ENCODE measurements around the gene CREBL2. TPM values are rescaled to one million over a fixed set of nuclear protein-coding genes. Genes with fewer than 3 reads are reported as not detected.
A peak's percentile ranks its signal among the peaks of the same experiment; 100 is the strongest.
"Not testable (repeated sequence)": the region's sequence is repeated elsewhere in the genome, so short reads cannot be mapped to it uniquely, and the experiment has no call there.

CREBL2 gene
- polyA plus RNA-seq (2012; ENCODE audit: insufficient read depth, insufficient read length, low read depth) = 4.8 TPM

DNA sequence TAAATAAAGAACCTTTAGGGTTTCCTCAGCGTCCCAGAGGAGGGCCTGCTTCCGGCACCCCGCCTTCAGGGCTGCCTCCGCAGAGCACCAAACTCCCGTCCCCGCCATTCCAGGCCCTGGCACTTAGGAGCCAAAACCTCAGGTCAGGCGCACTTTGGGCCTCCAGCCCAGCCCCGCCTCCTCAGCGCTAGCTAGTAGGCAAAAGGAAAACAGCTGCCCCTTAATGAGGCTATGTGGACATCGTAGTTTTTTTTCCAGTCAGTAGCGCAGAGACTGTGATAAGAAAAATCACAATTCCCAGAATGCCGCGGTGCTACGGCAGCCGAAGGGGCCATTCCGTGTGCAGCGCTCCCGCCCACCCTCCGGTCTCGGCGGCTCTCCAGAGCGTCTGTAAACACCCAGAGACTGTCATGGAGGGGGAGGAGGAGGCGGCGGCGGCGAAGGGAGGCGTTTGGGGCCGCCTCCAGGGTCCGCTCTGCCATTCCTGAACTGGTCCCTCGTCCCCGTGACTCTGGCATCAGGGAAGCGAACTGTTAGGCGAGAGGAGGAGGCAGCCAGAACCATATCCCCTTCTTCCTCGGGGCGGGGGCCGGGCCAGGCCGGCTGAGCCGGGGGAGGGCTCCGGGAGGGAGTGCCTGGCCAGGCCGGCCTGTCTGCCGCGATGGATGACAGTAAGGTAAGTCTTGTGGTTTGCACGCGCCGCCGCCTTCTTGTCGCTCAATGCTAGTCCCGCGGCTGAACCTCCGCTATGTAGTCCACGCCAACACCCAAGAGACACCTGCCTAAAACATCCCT lies at the start of gene CREBL2:
Gene CREBL2, plus strand, starts transcription at position 365 of the 795 bp plus-strand sequence. Its CDS starts 297 bp downstream, at position 662.
- no peaks in the 10 kb centered on the region for H3K9me3 ChIP-seq
- H3K36me3 ChIP-seq = no peaks in the 10 kb centered on the region
- no peaks in the 10 kb centered on the region for H3K27me3 ChIP-seq
- no peaks in the 10 kb centered on the region; the same call in 1 of the 2 replicates for H3K4me1 ChIP-seq
- DNase-seq = peak; percentile 94
- H3K4me3 ChIP-seq (ENCODE audit: low read depth, low read length) = peak within 1 kb of the TSS; percentile 90
- 0 out of 2 replicates have a peak, but pooled peaks have one; percentile 4 for TF ChIP-seq CTCF (IDR thresholded peaks at IDR 0.05; ENCODE audit: low read depth, low read length)

DNA sequence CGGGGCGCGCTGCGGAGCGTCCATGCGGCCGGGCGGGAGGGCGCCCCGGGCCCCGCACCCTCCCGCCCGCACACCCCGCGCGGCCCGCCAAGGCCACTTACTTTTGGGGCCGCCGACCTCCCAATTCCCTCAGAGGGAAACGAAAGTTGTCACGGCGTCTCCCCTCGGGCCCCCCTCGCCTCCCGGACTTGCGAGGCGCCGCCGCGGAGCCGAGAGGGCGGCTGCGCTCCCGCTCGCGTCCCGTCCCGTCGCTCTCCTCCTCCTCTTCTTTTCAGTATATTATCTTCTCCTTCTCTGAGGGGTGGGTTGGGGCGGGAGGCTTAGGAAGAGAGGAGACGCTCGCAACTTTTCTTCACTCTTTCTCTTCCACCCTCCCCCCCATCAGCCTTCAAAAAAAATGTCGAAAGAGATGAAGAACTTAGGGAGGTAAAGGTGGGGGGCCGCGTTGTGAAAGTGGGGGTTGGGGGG lies 49.6 kb upstream of the CREBL2 start:
- Histone ChIP-seq H3K36me3 (peaks cover 4% of the 10 kb centered on the region; the same call in 1 of the 2 replicates), H3K27me3 (no peaks in the 10 kb centered on the region), H3K4me3 (ENCODE audit: low read depth, low read length) (peak overlapping the region; percentile 94), H3K4me1 (peaks cover 10% of the 10 kb centered on the region; the same call in 1 of the 2 replicates), H3K9me3 (peaks cover 1% of the 10 kb centered on the region; the same call in 1 of the 2 replicates)
- DNase-seq = peak; percentile 30
- no peak for TF ChIP-seq CTCF (IDR thresholded peaks at IDR 0.05; ENCODE audit: low read depth, low read length)

DNA sequence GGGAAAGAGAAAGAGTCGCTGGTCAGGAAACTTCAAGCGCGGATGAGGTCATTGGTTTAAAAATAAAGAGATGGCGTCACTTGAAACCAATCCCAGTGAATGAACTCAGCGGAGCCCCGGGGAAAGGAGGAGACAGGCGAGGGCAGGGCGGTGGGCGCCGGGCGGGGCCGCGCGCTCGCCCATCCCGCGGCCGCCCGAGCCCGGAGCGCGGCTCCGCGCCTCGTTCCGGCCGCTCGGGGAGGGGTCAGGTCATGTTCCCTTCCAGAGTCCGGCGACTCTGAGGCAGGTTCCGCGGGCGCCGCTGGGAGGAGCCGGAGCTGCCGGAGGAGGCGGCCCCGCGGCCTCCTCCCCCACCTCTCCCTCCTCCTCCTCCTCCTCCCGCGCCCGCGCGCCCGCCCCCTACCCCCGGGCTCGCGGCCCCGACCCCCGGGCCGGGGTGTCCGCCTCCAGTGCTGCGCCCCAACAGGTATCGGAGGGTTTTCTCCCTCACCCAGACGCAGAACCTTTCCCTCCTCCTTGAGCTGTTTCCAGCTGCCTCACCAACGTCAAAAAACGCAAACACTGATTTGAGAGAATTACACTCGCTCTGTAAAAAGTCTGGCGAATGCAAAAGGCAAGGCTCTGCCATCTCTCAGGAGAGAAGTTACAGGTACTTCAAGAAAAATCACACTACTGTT lies 49.0 kb upstream of the CREBL2 start, which contains the start of gene DUSP16:
Gene DUSP16, minus strand, starts transcription at position 279 of the 677 bp plus-strand sequence. CDS start 41,765 bp downstream, outside the sequence.
- Histone ChIP-seq H3K36me3 (peaks cover 4% of the 10 kb centered on the region; the same call in 1 of the 2 replicates), H3K9me3 (peaks cover 2% of the 10 kb centered on the region; the same call in 1 of the 2 replicates), H3K4me3 (ENCODE audit: low read depth, low read length) (peak within 1 kb of the TSS; percentile 94), H3K4me1 (peaks cover 10% of the 10 kb centered on the region; the same call in 1 of the 2 replicates), H3K27me3 (no peaks in the 10 kb centered on the region)
- 0 out of 2 replicates have a peak, but pooled peaks have one; percentile 1 for TF ChIP-seq CTCF (IDR thresholded peaks at IDR 0.05; ENCODE audit: low read depth, low read length)
- peak; percentile 91 for DNase-seq

DNA sequence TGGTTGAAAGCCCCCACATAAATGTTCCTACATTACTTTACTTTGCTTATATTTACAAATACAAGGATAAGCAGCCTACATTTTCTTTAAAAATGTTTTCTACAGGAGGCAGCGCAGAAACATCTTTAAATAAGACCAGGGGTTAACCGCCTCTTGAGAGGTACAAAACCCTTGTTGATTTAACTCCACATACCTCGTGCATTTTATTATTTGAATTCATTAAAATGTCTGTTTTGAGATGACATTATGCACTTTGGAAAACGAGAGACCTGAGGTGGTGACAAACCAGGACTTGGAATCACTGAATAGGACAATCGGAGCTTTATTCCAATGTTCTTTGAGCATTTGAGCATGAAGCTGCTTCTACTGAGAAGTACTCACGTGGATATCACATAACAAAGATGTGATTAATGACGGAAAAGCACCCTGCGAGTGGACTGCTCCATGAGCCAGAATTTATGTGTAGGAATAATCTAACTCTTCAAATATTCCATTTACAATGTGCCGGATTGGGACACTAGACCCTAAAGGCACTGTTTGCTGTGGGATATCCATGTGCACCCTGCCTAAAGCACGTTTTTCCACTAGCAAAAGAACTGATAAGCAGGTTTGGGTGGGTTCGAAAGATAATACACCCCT lies 48.3 kb upstream of the CREBL2 start:
- peak overlapping the region; percentile 53 for H3K4me3 ChIP-seq (ENCODE audit: low read depth, low read length)
- peaks cover 2% of the 10 kb centered on the region; the same call in 1 of the 2 replicates for H3K9me3 ChIP-seq
- DNase-seq = no peak
- H3K36me3 ChIP-seq = peaks cover 4% of the 10 kb centered on the region; the same call in 1 of the 2 replicates
- no peak for TF ChIP-seq CTCF (IDR thresholded peaks at IDR 0.05; ENCODE audit: low read depth, low read length)
- H3K4me1 ChIP-seq = peaks cover 10% of the 10 kb centered on the region; the same call in 1 of the 2 replicates
- H3K27me3 ChIP-seq = no peaks in the 10 kb centered on the region

- peaks cover 4% of the 10 kb centered on the region; the same call in 1 of the 2 replicates for H3K4me1 ChIP-seq
- H3K36me3 ChIP-seq = peaks cover 4% of the 10 kb centered on the region; the same call in 1 of the 2 replicates
- TF ChIP-seq CTCF (IDR thresholded peaks at IDR 0.05; ENCODE audit: low read depth, low read length) = no peak
- H3K9me3 ChIP-seq = peaks cover 2% of the 10 kb centered on the region; the same call in 1 of the 2 replicates
- DNase-seq = no peak
- no peaks in the 10 kb centered on the region for H3K27me3 ChIP-seq
- H3K4me3 ChIP-seq (ENCODE audit: low read depth, low read length) = no peak overlapping the region
Measured at GRCh38 chr12:12564911-12565310, 46.8 kb upstream of the CREBL2 start.

DNA sequence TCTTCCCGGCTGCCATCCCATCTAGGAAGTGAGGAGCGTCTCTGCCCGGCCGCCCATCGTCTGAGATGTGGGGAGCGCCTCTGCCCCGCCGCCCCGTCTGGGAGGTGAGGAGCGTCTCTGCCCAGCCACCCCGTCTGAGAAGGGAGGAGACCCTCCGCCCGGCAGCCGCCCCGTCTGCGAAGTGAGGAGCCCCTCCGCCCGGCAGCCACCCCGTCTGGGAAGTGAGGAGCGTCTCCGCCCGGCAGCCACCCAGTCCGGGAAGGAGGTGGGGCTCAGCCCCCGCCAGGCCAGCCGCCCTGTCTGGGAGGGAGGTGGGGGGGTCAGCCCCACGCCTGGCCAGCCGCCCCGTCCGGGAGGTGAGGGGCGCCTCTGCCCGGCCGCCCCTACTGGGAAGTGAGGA lies 45.7 kb upstream of the CREBL2 start:
- DNase-seq, H3K4me1 ChIP-seq: not testable (repeated sequence)

More for the DNA sequence above, 45.7 kb upstream of the CREBL2 start:
- H3K9me3 ChIP-seq; H3K27me3 ChIP-seq; H3K36me3 ChIP-seq; H3K4me3 ChIP-seq (ENCODE audit: low read depth, low read length): not testable (repeated sequence)
